Gastroesophageal sphincter (tissue), 3 donors: ENCODE data around the gene FARS2.

Experiments used
- POLR2A ChIP-seq, 2 donors: fragments of 450-650 bp; IDR thresholded peaks; one replicate each; pipeline ENCODE4 v1.6.1; 2017; ENCODE audit warnings: antibody characterized with exemption in 2 of 2, mild to moderate bottlenecking in 2 of 2, moderate library complexity in 1 of 2
- TF ChIP-seq, protein P1 (sequence below), 4 experiments: fragments of 200-600 bp in 2 of 4; fragments of 450-650 bp in 2 of 4; sonication (generic) in 1 of 4; IDR thresholded peaks; one replicate each; pipeline ENCODE4 v1.5.1; 2017 to 2019; ENCODE audit warnings: antibody characterized with exemption in 4 of 4, mild to moderate bottlenecking in 2 of 4, moderate library complexity in 2 of 4

DNA sequence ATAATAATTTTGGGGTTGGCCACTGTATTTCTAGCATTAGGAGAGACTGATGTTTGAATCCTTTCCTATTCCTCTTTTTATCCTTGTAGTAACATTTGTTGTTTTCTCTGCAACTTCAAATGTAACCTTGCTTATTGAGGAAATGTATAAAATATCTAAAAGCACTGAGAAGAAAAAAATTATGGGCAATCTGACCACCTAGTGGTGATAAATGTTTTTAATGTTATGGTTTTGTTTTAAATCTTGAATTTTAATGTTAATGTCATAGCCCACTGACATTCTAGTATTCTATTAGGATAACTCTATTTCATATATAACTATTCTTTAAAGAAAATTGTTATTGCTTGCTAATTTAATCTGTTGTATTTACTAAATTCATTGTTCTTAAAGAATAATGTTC, 134.4 kb downstream of the FARS2 start:
- TF ChIP-seq, protein P1, sequence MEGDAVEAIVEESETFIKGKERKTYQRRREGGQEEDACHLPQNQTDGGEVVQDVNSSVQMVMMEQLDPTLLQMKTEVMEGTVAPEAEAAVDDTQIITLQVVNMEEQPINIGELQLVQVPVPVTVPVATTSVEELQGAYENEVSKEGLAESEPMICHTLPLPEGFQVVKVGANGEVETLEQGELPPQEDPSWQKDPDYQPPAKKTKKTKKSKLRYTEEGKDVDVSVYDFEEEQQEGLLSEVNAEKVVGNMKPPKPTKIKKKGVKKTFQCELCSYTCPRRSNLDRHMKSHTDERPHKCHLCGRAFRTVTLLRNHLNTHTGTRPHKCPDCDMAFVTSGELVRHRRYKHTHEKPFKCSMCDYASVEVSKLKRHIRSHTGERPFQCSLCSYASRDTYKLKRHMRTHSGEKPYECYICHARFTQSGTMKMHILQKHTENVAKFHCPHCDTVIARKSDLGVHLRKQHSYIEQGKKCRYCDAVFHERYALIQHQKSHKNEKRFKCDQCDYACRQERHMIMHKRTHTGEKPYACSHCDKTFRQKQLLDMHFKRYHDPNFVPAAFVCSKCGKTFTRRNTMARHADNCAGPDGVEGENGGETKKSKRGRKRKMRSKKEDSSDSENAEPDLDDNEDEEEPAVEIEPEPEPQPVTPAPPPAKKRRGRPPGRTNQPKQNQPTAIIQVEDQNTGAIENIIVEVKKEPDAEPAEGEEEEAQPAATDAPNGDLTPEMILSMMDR (IDR thresholded peaks at IDR 0.05): no peak
- no peak for TF ChIP-seq POLR2A (IDR thresholded peaks at IDR 0.05)
